ENCODE data around the gene ZBTB7C.

The ZBTB7C gene

GRCh38 chr18:48064978-48065600, 344.1 kb downstream of the ZBTB7C start:
- Histone ChIP-seq H3K36me3 (no peaks in the 10 kb centered on the region), H3K27ac (no peak overlapping the region)
- no peak for TF ChIP-seq Cebpa-rat (IDR thresholded peaks at IDR 0.05)

GRCh38 chr18:48061781-48062570, 347.2 kb downstream of the ZBTB7C start:
- no peak overlapping the region for H3K27ac ChIP-seq
- no peak overlapping the region for H3K9ac ChIP-seq
- no peaks in the 10 kb centered on the region for H3K9me3 ChIP-seq
- TF ChIP-seq Cebpa-rat (IDR thresholded peaks at IDR 0.05) = no peak
- no peaks in the 10 kb centered on the region for H3K4me1 ChIP-seq
- no peaks in the 10 kb centered on the region for H4K20me1 ChIP-seq
- H3K4me2 ChIP-seq = no peak overlapping the region
- H3K27me3 ChIP-seq = no peaks in the 10 kb centered on the region
- no peaks in the 10 kb centered on the region for H3K36me3 ChIP-seq
- H3K4me3 ChIP-seq = no peak overlapping the region

More at GRCh38 chr18:48064978-48065600, 344.1 kb downstream of the ZBTB7C start:
- no peak overlapping the region for H3K9ac ChIP-seq
- no peak overlapping the region for H3K4me3 ChIP-seq
- no peaks in the 10 kb centered on the region for H4K20me1 ChIP-seq
- no peak overlapping the region for H3K4me2 ChIP-seq
- H3K4me1 ChIP-seq = no peaks in the 10 kb centered on the region
- no peaks in the 10 kb centered on the region for H3K9me3 ChIP-seq
- H3K27me3 ChIP-seq = no peaks in the 10 kb centered on the region

- TF ChIP-seq Cebpa-rat (IDR thresholded peaks at IDR 0.05) = no peak
These were observed 348.2 kb downstream of the ZBTB7C start for GRCh38 chr18:48060970-48061369.

GRCh38 chr18:48060346-48060745, 348.8 kb downstream of the ZBTB7C start:
- Histone ChIP-seq H3K9me3 (no peaks in the 10 kb centered on the region), H3K4me1 (no peaks in the 10 kb centered on the region), H3K4me3 (no peak overlapping the region), H3K36me3 (no peaks in the 10 kb centered on the region), H3K27me3 (no peaks in the 10 kb centered on the region), H3K4me2 (no peak overlapping the region), H3K9ac (no peak overlapping the region), H4K20me1 (no peaks in the 10 kb centered on the region), H3K27ac (no peak overlapping the region)
- no peak for TF ChIP-seq Cebpa-rat (IDR thresholded peaks at IDR 0.05)

More at GRCh38 chr18:48060970-48061369, 348.2 kb downstream of the ZBTB7C start:
- Histone ChIP-seq H3K4me1 (no peaks in the 10 kb centered on the region), H3K9ac (no peak overlapping the region), H3K36me3 (no peaks in the 10 kb centered on the region), H3K4me2 (no peak overlapping the region), H3K27me3 (no peaks in the 10 kb centered on the region), H3K27ac (no peak overlapping the region), H4K20me1 (no peaks in the 10 kb centered on the region), H3K9me3 (no peaks in the 10 kb centered on the region), H3K4me3 (no peak overlapping the region)

- no peaks in the 10 kb centered on the region for H3K27me3 ChIP-seq
- H3K9ac ChIP-seq = no peak overlapping the region
- no peak overlapping the region for H3K4me3 ChIP-seq
- no peak for TF ChIP-seq Cebpa-rat (IDR thresholded peaks at IDR 0.05)
- no peaks in the 10 kb centered on the region for H3K36me3 ChIP-seq
- H3K4me2 ChIP-seq = no peak overlapping the region
- H3K9me3 ChIP-seq = no peaks in the 10 kb centered on the region
- no peak overlapping the region for H3K27ac ChIP-seq
- H4K20me1 ChIP-seq = no peaks in the 10 kb centered on the region
- no peaks in the 10 kb centered on the region for H3K4me1 ChIP-seq
These were observed 349.6 kb downstream of the ZBTB7C start for GRCh38 chr18:48059455-48060010.

- no peaks in the 10 kb centered on the region for H4K20me1 ChIP-seq
- no peak overlapping the region for H3K4me2 ChIP-seq
These were observed 350.7 kb downstream of the ZBTB7C start for GRCh38 chr18:48058486-48058885.

GRCh38 chr18:48057018-48057417, 352.2 kb downstream of the ZBTB7C start:
- H3K4me3 ChIP-seq = no peak overlapping the region
- H4K20me1 ChIP-seq = no peaks in the 10 kb centered on the region
- H3K4me2 ChIP-seq = no peak overlapping the region
- no peak for TF ChIP-seq Cebpa-rat (IDR thresholded peaks at IDR 0.05)
- no peak overlapping the region for H3K9ac ChIP-seq
- H3K27ac ChIP-seq = no peak overlapping the region
- H3K36me3 ChIP-seq = no peaks in the 10 kb centered on the region
- no peaks in the 10 kb centered on the region for H3K4me1 ChIP-seq
- no peaks in the 10 kb centered on the region for H3K9me3 ChIP-seq
- H3K27me3 ChIP-seq = no peaks in the 10 kb centered on the region

More at GRCh38 chr18:48058486-48058885, 350.7 kb downstream of the ZBTB7C start:
- Histone ChIP-seq H3K9me3 (no peaks in the 10 kb centered on the region), H3K9ac (no peak overlapping the region), H3K4me3 (no peak overlapping the region), H3K27ac (no peak overlapping the region), H3K36me3 (no peaks in the 10 kb centered on the region), H3K4me1 (no peaks in the 10 kb centered on the region), H3K27me3 (no peaks in the 10 kb centered on the region)
- TF ChIP-seq Cebpa-rat (IDR thresholded peaks at IDR 0.05) = no peak

- Histone ChIP-seq H3K4me1 (no peaks in the 10 kb centered on the region), H3K9me3 (no peaks in the 10 kb centered on the region), H3K27me3 (no peaks in the 10 kb centered on the region), H3K4me3 (no peak overlapping the region), H3K4me2 (no peak overlapping the region), H3K36me3 (no peaks in the 10 kb centered on the region), H4K20me1 (no peaks in the 10 kb centered on the region), H3K27ac (no peak overlapping the region), H3K9ac (no peak overlapping the region)
- no peak for TF ChIP-seq Cebpa-rat (IDR thresholded peaks at IDR 0.05)
These were observed 353.8 kb downstream of the ZBTB7C start for GRCh38 chr18:48055351-48055750.

- Histone ChIP-seq H3K27me3 (no peaks in the 10 kb centered on the region), H3K9ac (no peak overlapping the region), H3K4me2 (no peak overlapping the region), H3K4me3 (no peak overlapping the region), H3K9me3 (no peaks in the 10 kb centered on the region), H3K4me1 (no peaks in the 10 kb centered on the region), H3K27ac (no peak overlapping the region), H3K36me3 (no peaks in the 10 kb centered on the region), H4K20me1 (no peaks in the 10 kb centered on the region)
- no peak for TF ChIP-seq Cebpa-rat (IDR thresholded peaks at IDR 0.05)
These were observed 355.0 kb downstream of the ZBTB7C start for GRCh38 chr18:48053881-48054816.
